Neural progenitor cell (in vitro differentiated cells): Measurements from ENCODE around the gene RGS11. TPM values are rescaled to one million over a fixed set of nuclear protein-coding genes. Genes with fewer than 3 reads are reported as not detected.
"Not testable (repeated sequence)": the region's sequence is repeated elsewhere in the genome, so short reads cannot be mapped to it uniquely, and the experiment has no call there.

Source experiments
- DNase-seq: peaks from one replicate; pipeline ENCODE4 v3.0.0-alpha.2; 2016; ENCODE audit warnings: low spot score
- H2AFZ ChIP-seq: fragments of 200-600 bp; sonication (generic); replicated peaks from 2 replicates; pipeline ENCODE4 v1.6.1; 2016; ENCODE audit warnings: antibody characterized with exemption
- H3F3A ChIP-seq: fragments of 200-600 bp; sonication (generic); 2 replicates; pipeline ENCODE4 v1.6.1; 2016; ENCODE audit warnings: antibody characterized with exemption, low read depth
- H3K27ac ChIP-seq: fragments of 200-600 bp; sonication (generic); 2 replicates; pipeline ENCODE4 v1.5.1; 2016; ENCODE audit warnings: mild to moderate bottlenecking
- H3K27me3 ChIP-seq: fragments of 200-600 bp; sonication (generic); 2 replicates; pipeline ENCODE4 v1.6.1; 2016; ENCODE audit warnings: mild to moderate bottlenecking, moderate library complexity
- H3K36me3 ChIP-seq: fragments of 200-600 bp; sonication (generic); 2 replicates; pipeline ENCODE4 v1.5.1; 2016
- H3K4me1 ChIP-seq: fragments of 200-600 bp; sonication (generic); 2 replicates; pipeline ENCODE4 v1.6.1; 2016; ENCODE audit warnings: mixed run types
- H3K4me2 ChIP-seq: fragments of 200-600 bp; sonication (generic); 2 replicates; pipeline ENCODE4 v1.6.1; 2016
- H3K4me3 ChIP-seq: fragments of 200-600 bp; sonication (generic); 2 replicates; pipeline ENCODE4 v1.5.1; 2016
- H3K79me2 ChIP-seq: fragments of 200-600 bp; sonication (generic); 2 replicates; pipeline ENCODE4 v1.6.1; 2016; ENCODE audit warnings: low read depth
- H3K9ac ChIP-seq: fragments of 200-600 bp; sonication (generic); 2 replicates; pipeline ENCODE4 v1.6.1; 2016
- H3K9me3 ChIP-seq: fragments of 200-600 bp; sonication (generic); 2 replicates; pipeline ENCODE4 v1.5.1; 2016; ENCODE audit warnings: low read depth
- H4K20me1 ChIP-seq: fragments of 200-600 bp; sonication (generic); 2 replicates; pipeline ENCODE4 v1.6.1; 2016; ENCODE audit warnings: low read depth
- H3K27ac Mint-ChIP-seq: 3 replicates; pipeline ENCODE4 v1.8.0; 2021; ENCODE audit warnings: mixed read lengths
- H3K27me3 Mint-ChIP-seq: 2 replicates; pipeline ENCODE4 v1.8.0; 2022; ENCODE audit warnings: low read depth, mild to moderate bottlenecking, inconsistent platforms, moderate library complexity, mixed read lengths; ENCODE audit not compliant: insufficient read depth
- H3K36me3 Mint-ChIP-seq: 3 replicates; pipeline ENCODE4 v1.8.0; 2021; ENCODE audit warnings: mixed read lengths
- H3K4me1 Mint-ChIP-seq: 3 replicates; pipeline ENCODE4 v1.8.0; 2021; ENCODE audit warnings: mixed read lengths
- H3K4me3 Mint-ChIP-seq: 3 replicates; pipeline ENCODE4 v1.8.0; 2021; ENCODE audit warnings: mild to moderate bottlenecking, moderate library complexity, mixed read lengths
- H3K9me3 Mint-ChIP-seq: 3 replicates; pipeline ENCODE4 v1.8.0; 2020; ENCODE audit warnings: mixed read lengths
- CTCF ChIP-seq: fragments of 200-600 bp; sonication (generic); IDR thresholded peaks from 2 replicates; pipeline ENCODE4 v1.5.1; 2017; ENCODE audit warnings: antibody characterized with exemption, mild to moderate bottlenecking
- EZH2 ChIP-seq: fragments of 200-600 bp; sonication (generic); IDR thresholded peaks from 2 replicates; pipeline ENCODE4 v1.6.1; 2017; ENCODE audit warnings: antibody characterized with exemption, mild to moderate bottlenecking, moderate library complexity
- EZH2phosphoT487 ChIP-seq: fragments of 200-600 bp; sonication (generic); IDR thresholded peaks from 2 replicates; pipeline ENCODE4 v1.6.1; 2017; ENCODE audit warnings: antibody characterized with exemption
- total RNA-seq: library from RNA; depleted of rRNA; stranded (reverse); fragments of >200 nt; gene quantifications from 2 replicates; pipeline ENCODE4 v1.2.3, GENCODE V29; 2015; ENCODE audit warnings: low replicate concordance

RGS11 gene
- total RNA-seq, 1 donor from 2014 or later, result 0.52 TPM

GRCh38 chr16:268141-269053 is 7.3 kb downstream of the RGS11 start:
- H3K4me3 ChIP-seq, result no peak overlapping the region
- no peaks in the 10 kb centered on the region for H3K4me1 ChIP-seq
- H3K9me3 ChIP-seq, result no peaks in the 10 kb centered on the region
- peaks cover 7% of the 10 kb centered on the region for H3K4me1 Mint-ChIP-seq
- peaks cover 10% of the 10 kb centered on the region for H3K27me3 Mint-ChIP-seq
- H3K9me3 Mint-ChIP-seq, result no peaks in the 10 kb centered on the region
- H2AFZ ChIP-seq, result no peak overlapping the region
- H3K27ac ChIP-seq, result no peak overlapping the region
- peaks cover 4% of the 10 kb centered on the region for H3K27me3 ChIP-seq
- H3K4me3 Mint-ChIP-seq, result no peak overlapping the region
- H3K36me3 ChIP-seq, result no peaks in the 10 kb centered on the region
- no peaks in the 10 kb centered on the region for H3K36me3 Mint-ChIP-seq
- no peak for DNase-seq
- no peak overlapping the region for H3K4me2 ChIP-seq
- no peaks in the 10 kb centered on the region for H3K79me2 ChIP-seq
- H4K20me1 ChIP-seq, result no peaks in the 10 kb centered on the region
- peaks cover 19% of the 10 kb centered on the region for H3F3A ChIP-seq
- TF ChIP-seq EZH2, result no peak
- no peak for TF ChIP-seq CTCF
- TF ChIP-seq EZH2phosphoT487, result no peak
- H3K27ac Mint-ChIP-seq, result peak overlapping the region; percentile 54
- no peak overlapping the region for H3K9ac ChIP-seq

GRCh38 chr16:267562-267961 is 8.2 kb downstream of the RGS11 start:
- DNase-seq, H3K4me1 Mint-ChIP-seq, H4K20me1 ChIP-seq, H3K4me2 ChIP-seq, H3K27me3 ChIP-seq, H3K4me3 ChIP-seq, H3K36me3 ChIP-seq, H2AFZ ChIP-seq, H3K4me1 ChIP-seq, H3K36me3 Mint-ChIP-seq, H3K9me3 Mint-ChIP-seq, H3K9me3 ChIP-seq, H3K27ac ChIP-seq, H3K27me3 Mint-ChIP-seq, H3K9ac ChIP-seq, H3K79me2 ChIP-seq: not testable (repeated sequence)
- H3K27ac Mint-ChIP-seq, result peak overlapping the region; percentile 54
- peaks cover 19% of the 10 kb centered on the region for H3F3A ChIP-seq
- peak overlapping the region; percentile 20 for H3K4me3 Mint-ChIP-seq

GRCh38 chr16:266258-267164 is 9.2 kb downstream of the RGS11 start:
- peaks cover 7% of the 10 kb centered on the region for H3K4me1 Mint-ChIP-seq
- no peaks in the 10 kb centered on the region for H3K9me3 Mint-ChIP-seq
- no peaks in the 10 kb centered on the region for H4K20me1 ChIP-seq
- H2AFZ ChIP-seq, result no peak overlapping the region
- H3K4me3 Mint-ChIP-seq, result no peak overlapping the region
- TF ChIP-seq CTCF, result no peak
- no peak for TF ChIP-seq EZH2
- TF ChIP-seq EZH2phosphoT487, result no peak
- H3K27ac Mint-ChIP-seq, result no peak overlapping the region
- H3K36me3 Mint-ChIP-seq, result peaks cover 5% of the 10 kb centered on the region
- peaks cover 19% of the 10 kb centered on the region for H3F3A ChIP-seq
- peaks cover 5% of the 10 kb centered on the region for H3K27me3 Mint-ChIP-seq
- no peak overlapping the region for H3K4me2 ChIP-seq
- no peak overlapping the region for H3K4me3 ChIP-seq
- no peak overlapping the region for H3K9ac ChIP-seq
- no peaks in the 10 kb centered on the region for H3K36me3 ChIP-seq
- H3K9me3 ChIP-seq, result no peaks in the 10 kb centered on the region
- no peaks in the 10 kb centered on the region for H3K4me1 ChIP-seq
- no peaks in the 10 kb centered on the region for H3K27me3 ChIP-seq
- H3K79me2 ChIP-seq, result no peaks in the 10 kb centered on the region
- no peak for DNase-seq
- no peak overlapping the region for H3K27ac ChIP-seq
